Heart left ventricle (tissue), 16 donors: ENCODE measurements around the gene CSTB. TPM values are rescaled to one million over a fixed set of nuclear protein-coding genes. Genes with fewer than 3 reads are reported as not detected.

Experiments used
- ATAC-seq, 4 donors: fragments of 200-7000 bp; cut with Tn5 transposase; one replicate each; pipeline ENCODE4 v1.9.1; 2020 to 2022; ENCODE audit warnings: moderate library complexity in 4 of 4, mild to moderate bottlenecking in 3 of 4, moderate number of reproducible peaks in 1 of 4
- DNase-seq, 5 donors: peaks; one replicate each; pipeline ENCODE4 v3.0.0-alpha.2; 2020
- H3K27ac ChIP-seq, 12 donors: fragments of 200-600 bp; sonication (generic) in 4 of 12; one replicate each; pipeline versions ENCODE4 v1.5.0 to v1.8.0; 2016 to 2022; ENCODE audit warnings: mild to moderate bottlenecking in 2 of 12
- H3K27me3 ChIP-seq, 9 donors: fragments of 200-600 bp; sonication (generic) in 2 of 9; one replicate each; pipeline versions ENCODE4 v1.5.1 to v1.8.0; 2016 to 2022; ENCODE audit warnings: mild to moderate bottlenecking in 3 of 9
- H3K36me3 ChIP-seq, 9 donors: fragments of 200-600 bp; sonication (generic) in 2 of 9; one replicate each; pipeline versions ENCODE4 v1.5.0 to v1.8.0; 2018 to 2022; ENCODE audit warnings: mild to moderate bottlenecking in 2 of 9
- H3K4me1 ChIP-seq, 12 donors: fragments of 200-600 bp; sonication (generic) in 4 of 12; one replicate each; pipeline versions ENCODE4 v1.5.0 to v1.8.0; 2016 to 2022; ENCODE audit warnings: mild to moderate bottlenecking in 3 of 12
- H3K4me3 ChIP-seq, 12 donors: fragments of 200-600 bp; sonication (generic) in 4 of 12; one replicate each; pipeline versions ENCODE4 v1.5.0 to v1.8.0; 2017 to 2022; ENCODE audit warnings: mild to moderate bottlenecking in 9 of 12, moderate library complexity in 4 of 12
- H3K9me3 ChIP-seq, 12 donors: fragments of 200-600 bp; sonication (generic) in 4 of 12; one replicate each; pipeline versions ENCODE4 v1.5.0 to v1.8.0; 2016 to 2022; ENCODE audit warnings: mild to moderate bottlenecking in 1 of 12
- CTCF ChIP-seq, 12 donors: fragments of 200-600 bp; sonication (generic) in 4 of 12; IDR thresholded peaks; one replicate each; pipeline versions ENCODE4 v1.5.0 to v1.8.0; 2018 to 2022; ENCODE audit warnings: antibody characterized with exemption in 12 of 12, mild to moderate bottlenecking in 5 of 12
- POLR2A ChIP-seq, 2 donors: fragments of 450-650 bp; IDR thresholded peaks; one replicate each; pipeline ENCODE4 v1.6.1; 2017; ENCODE audit warnings: antibody characterized with exemption in 2 of 2, mild to moderate bottlenecking in 2 of 2, moderate library complexity in 2 of 2
- WGBS, 4 donors: extraction: QIAGEN DNeasy Blood & Tissue Kit in 2 of 4; methylation state at CpG; one replicate each; pipeline versions ENCODE4 v1.1.5 to v1.1.7; 2013 to 2018; 5-methylcytosine and 5-hydroxymethylcytosine counted together
- intact Hi-C, 10 donors: fragments of 100-400 bp; cut with DNase I; formaldehyde crosslinking; loops; one replicate each; pipeline versions ENCODE4 v1.11.1 to v1.14.2; 2022
- polyA plus RNA-seq, 2 donors: library from polyadenylated mRNA; stranded (reverse); fragments of 200-250 nt; gene quantifications; one replicate each; pipeline ENCODE4 v1.2.3, GENCODE V29; 2013
- total RNA-seq, 9 donors: library from RNA; depleted of rRNA in 2 of 9; stranded (reverse); fragments of >200 nt in 2 of 9; fragmentation: NEBNext Ultra II Directional in 3 of 9; extraction: Animal tissue kit (Norgen Biotek cat#: 25700) in 3 of 9; gene quantifications; one replicate each; pipeline versions ENCODE4 v1.1.0 to v1.2.4, GENCODE V29; 2016 to 2023
- donor health status: ischemic (EF 13 %, LVEDD 7.1; RV severe dilation, severe dysfunction).
- donor health status: healthy with polysubstance abuse.
- donor health status: DM: no; HTN: yes; CAD: no.
- donor health status: DM: no; HTN: no; CAD: no.
- donor health status: ischemic (EF 25% LVEDD 6.9; RV normal size, moderate dysfunction).
- donor health status: ischemic (EF 25% LVEDD 5.7; RV mildly dilated, moderate dysfunction).
- donor health status: healthy.
- donor health status: DM: yes; HTN: yes; CAD: no.
- donor health status: ischemic (EF 35%, LVEDD 5.7; RV mildly dilated, moderate dysfunction).
- donor health status: nonischemic (EF 11% LVEDD 7.7; RV severe dilation, severe dysfunction).
- donor health status: DM: yes; HTN: yes; CAD: no.
- donor health status: PGD.
- donor health status: ischemic (EF 29% LVEDD 5.4; RV normal size, mild dysfunction).
- donor health status: nonischemic (EF 23%, LVEDD 6.1; RV moderate dilation, normal function).

Gene CSTB
- total and polyA plus RNA-seq, 11 donors: 7.8 to 77.0 (median 36.1) TPM

GRCh38 chr21:43740497-43741156 is 35.5 kb downstream of the CSTB start:
- intact Hi-C loops: no loop called here
- no peaks in the 10 kb centered on the region for H3K27me3 ChIP-seq
- peak overlapping the region in 4 of 12 donors; percentile 34 to 67 (median 57) for H3K27ac ChIP-seq
- DNase-seq (no peak), ATAC-seq (peak in 2 of 4 donors; percentile 4 to 42)
- peak overlapping the region in 1 of 12 donors; percentile 20 for H3K4me3 ChIP-seq
- no peaks in the 10 kb centered on the region for H3K9me3 ChIP-seq
- peaks cover 0 to 51% (median 33%) of the 10 kb centered on the region in 9 donors for H3K36me3 ChIP-seq
- WGBS, 4 donors: 31 to 51% (median 40%) methylated on average over 19 to 25 of the region's 25 CpGs
- H3K4me1 ChIP-seq: no peaks in the 10 kb centered on the region
- TF ChIP-seq POLR2A (IDR thresholded peaks at IDR 0.05): no peak
- TF ChIP-seq CTCF (IDR thresholded peaks at IDR 0.05): no peak

DNA sequence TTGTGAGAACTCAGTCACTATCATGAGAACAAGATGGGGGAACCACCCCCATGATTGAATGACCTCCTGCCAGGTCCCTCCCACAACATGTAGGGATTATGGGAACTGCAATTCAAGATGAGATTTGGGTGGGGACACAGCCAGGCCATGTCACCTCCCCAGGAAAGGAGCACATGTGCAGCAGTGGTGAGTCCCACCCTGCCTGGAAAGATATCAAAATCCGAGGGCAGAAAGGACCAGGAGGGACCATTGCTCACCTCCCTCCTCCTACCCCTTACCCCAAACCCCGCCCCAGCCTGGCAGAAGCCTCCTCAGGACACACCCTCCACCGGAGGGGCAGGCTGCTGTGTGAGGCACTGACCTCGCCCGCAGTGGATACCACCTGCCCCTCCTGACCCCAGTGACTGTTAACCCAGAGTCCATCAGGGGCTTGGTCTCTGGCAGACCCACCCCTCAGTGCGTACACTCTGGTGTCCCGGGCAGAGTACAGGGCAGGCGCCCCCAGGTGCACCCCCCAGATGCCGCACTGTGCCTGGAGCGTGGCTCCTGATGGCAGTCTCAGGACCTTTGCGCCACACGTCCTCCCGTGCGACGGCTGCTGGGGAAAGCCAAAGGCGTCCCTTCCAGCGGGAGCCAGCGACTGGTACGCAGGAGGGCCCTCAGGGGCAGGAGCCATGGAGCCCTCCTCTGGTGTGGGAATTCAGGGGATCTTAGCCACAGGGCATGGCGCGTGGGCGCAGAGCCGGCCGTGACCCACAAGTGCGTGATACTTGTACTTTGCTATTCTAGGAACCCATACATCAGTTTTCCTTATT is 36.3 kb downstream of the CSTB start:
- Histone ChIP-seq H3K27me3 (no peaks in the 10 kb centered on the region), H3K4me1 (peaks cover 0 to 8% (median 5%) of the 10 kb centered on the region in 12 donors), H3K4me3 (no peak overlapping the region), H3K27ac (peak overlapping the region in 1 of 12 donors; percentile 67), H3K36me3 (peaks cover 0 to 50% (median 25%) of the 10 kb centered on the region in 9 donors), H3K9me3 (no peaks in the 10 kb centered on the region)
- intact Hi-C loops: no loop called here
- WGBS, 4 donors: 85 to 94% (median 93%) methylated on average over 13 to 25 of the region's 25 CpGs
- TF ChIP-seq CTCF (IDR thresholded peaks at IDR 0.05) (no peak), POLR2A (IDR thresholded peaks at IDR 0.05) (no peak)
- ATAC-seq: peak in 2 of 4 donors; percentile 12 to 14
- DNase-seq: no peak

- H3K36me3 ChIP-seq: peaks cover 0 to 39% (median 12%) of the 10 kb centered on the region in 9 donors
- peaks cover 0 to 30% (median 18%) of the 10 kb centered on the region in 12 donors for H3K4me1 ChIP-seq
- ATAC-seq (no peak), DNase-seq (no peak)
- H3K9me3 ChIP-seq: no peaks in the 10 kb centered on the region
- WGBS, 4 donors: 88 to 92% (median 91%) methylated on average over 27 to 35 of the region's 35 CpGs
- no peak overlapping the region for H3K4me3 ChIP-seq
- no peaks in the 10 kb centered on the region for H3K27me3 ChIP-seq
- no peak overlapping the region for H3K27ac ChIP-seq
- TF ChIP-seq POLR2A (IDR thresholded peaks at IDR 0.05) (no peak), CTCF (IDR thresholded peaks at IDR 0.05) (no peak)
- intact Hi-C loops: no loop called here
Observed at GRCh38 chr21:43737158-43737950, 38.8 kb downstream of the CSTB start.
